WTC11 (cell line): ENCODE measurements around the gene ZNF683. TPM values are rescaled to one million over a fixed set of nuclear protein-coding genes. Genes with fewer than 3 reads are reported as not detected.

Source experiments
- ATAC-seq: fragments of 200-7000 bp; cut with Tn5 transposase; 2 replicates; pipeline ENCODE4 v1.10.0; 2021; ENCODE audit warnings: mild to moderate bottlenecking, moderate library complexity
- CTCF ChIA-PET: fragments of 300-600 bp; sonication (Branson Sonifier 250); formaldehyde crosslinking; loops from one replicate; lab custom pipeline; 2021; ENCODE audit warnings: antibody characterized with exemption; lab: Charles Lee
- POLR2A ChIA-PET: fragments of 350-600 bp; sonication (Branson Sonifier 250); formaldehyde crosslinking; loops from one replicate; lab custom pipeline; 2021; ENCODE audit warnings: antibody characterized with exemption; lab: Charles Lee
- DNase-seq: peaks from one replicate; pipeline ENCODE4 v3.0.0; 2021; ENCODE audit warnings: low spot score
- H3K27ac Mint-ChIP-seq: 2 replicates; pipeline ENCODE4 v1.8.0; 2021; ENCODE audit warnings: mixed read lengths
- H3K27me3 Mint-ChIP-seq: 2 replicates; pipeline ENCODE4 v1.8.0; 2021; ENCODE audit warnings: low read depth, mild to moderate bottlenecking, moderate library complexity, mixed read lengths
- H3K36me3 Mint-ChIP-seq: 2 replicates; pipeline ENCODE4 v1.8.0; 2021; ENCODE audit warnings: mixed read lengths
- H3K4me1 Mint-ChIP-seq: 2 replicates; pipeline ENCODE4 v1.8.0; 2022; ENCODE audit warnings: mixed read lengths
- H3K4me3 Mint-ChIP-seq: 2 replicates; pipeline ENCODE4 v1.8.0; 2021; ENCODE audit warnings: mild to moderate bottlenecking, moderate library complexity, mixed read lengths
- H3K9me3 Mint-ChIP-seq: 2 replicates; pipeline ENCODE4 v1.8.0; 2021; ENCODE audit warnings: mixed read lengths
- CREB1 ChIP-seq: sonication (generic); formaldehyde crosslinking; IDR thresholded peaks from 2 replicates; pipeline ENCODE4 v1.8.0; 2023; ENCODE audit warnings: mild to moderate bottlenecking, missing genetic modification reagents
- ELF4 ChIP-seq: sonication (generic); formaldehyde crosslinking; IDR thresholded peaks from 2 replicates; pipeline ENCODE4 v1.8.1; 2022; ENCODE audit warnings: low read depth, mild to moderate bottlenecking, moderate library complexity, missing genetic modification reagents
- ESRRA ChIP-seq: sonication (generic); formaldehyde crosslinking; IDR thresholded peaks from 2 replicates; pipeline ENCODE4 v1.8.1; 2022; ENCODE audit warnings: mild to moderate bottlenecking, missing genetic modification reagents, borderline replicate concordance
- FOXK1 ChIP-seq: sonication (generic); formaldehyde crosslinking; IDR thresholded peaks from 2 replicates; pipeline ENCODE4 v1.8.0; 2022; ENCODE audit warnings: mild to moderate bottlenecking, moderate library complexity, missing genetic modification reagents
- GTF2I ChIP-seq: fragments of 250-450 bp; sonication (Bioruptor Pico); conservative IDR thresholded peaks from 2 replicates; pipeline ENCODE4 v1.4.0; 2021; ENCODE audit warnings: mild to moderate bottlenecking
- IRF2 ChIP-seq: sonication (generic); formaldehyde crosslinking; IDR thresholded peaks from 2 replicates; pipeline ENCODE4 v1.8.0; 2022; ENCODE audit warnings: low read depth, missing genetic modification reagents, borderline replicate concordance
- KAT7 ChIP-seq: sonication (generic); formaldehyde crosslinking; IDR thresholded peaks from 2 replicates; pipeline ENCODE4 v1.8.1; 2023; ENCODE audit warnings: missing genetic modification reagents, mild to moderate bottlenecking, borderline replicate concordance
- MYBL2 ChIP-seq: sonication (generic); formaldehyde crosslinking; IDR thresholded peaks from 2 replicates; pipeline ENCODE4 v1.8.1; 2023; ENCODE audit warnings: mild to moderate bottlenecking, moderate library complexity, missing genetic modification reagents
- NFE2L1 ChIP-seq: sonication (generic); formaldehyde crosslinking; IDR thresholded peaks from 2 replicates; pipeline ENCODE4 v1.8.1; 2023; ENCODE audit warnings: missing genetic modification reagents
- OVOL2 ChIP-seq: fragments of 250-450 bp; sonication (Bioruptor Pico); IDR thresholded peaks from 2 replicates; pipeline ENCODE4 v1.9.0; 2021; ENCODE audit warnings: mild to moderate bottlenecking, borderline replicate concordance
- RORB ChIP-seq: fragments of 250-450 bp; sonication (Bioruptor Pico); IDR thresholded peaks from 2 replicates; pipeline ENCODE4 v1.9.0; 2021; ENCODE audit warnings: mild to moderate bottlenecking
- SP1 ChIP-seq: sonication (generic); formaldehyde crosslinking; conservative IDR thresholded peaks from 2 replicates; pipeline ENCODE4 v1.8.1; 2022; ENCODE audit warnings: missing genetic modification reagents
- TCF7 ChIP-seq: sonication (generic); formaldehyde crosslinking; IDR thresholded peaks from 2 replicates; pipeline ENCODE4 v1.8.0; 2022; ENCODE audit warnings: mild to moderate bottlenecking, low read depth, missing genetic modification reagents, moderate library complexity
- TEAD1 ChIP-seq: sonication (generic); formaldehyde crosslinking; IDR thresholded peaks from 2 replicates; pipeline ENCODE4 v1.8.0; 2022; ENCODE audit warnings: mild to moderate bottlenecking, missing genetic modification reagents
- TP53 ChIP-seq: sonication (generic); formaldehyde crosslinking; IDR thresholded peaks from 2 replicates; pipeline ENCODE4 v1.8.1; 2023; ENCODE audit warnings: mild to moderate bottlenecking, missing genetic modification reagents
- ZNF138 ChIP-seq: sonication (generic); formaldehyde crosslinking; conservative IDR thresholded peaks from 2 replicates; pipeline ENCODE4 v1.8.1; 2022; ENCODE audit warnings: mild to moderate bottlenecking, moderate library complexity, missing genetic modification reagents
- ZNF317 ChIP-seq: sonication (generic); formaldehyde crosslinking; IDR thresholded peaks from 2 replicates; pipeline ENCODE4 v1.8.1; 2023; ENCODE audit warnings: low read depth, mild to moderate bottlenecking, moderate library complexity, missing genetic modification reagents, borderline replicate concordance
- ZNF416 ChIP-seq: fragments of 250-450 bp; sonication (Bioruptor Pico); IDR thresholded peaks from 2 replicates; pipeline ENCODE4 v1.9.0; 2021; ENCODE audit warnings: mild to moderate bottlenecking, inconsistent platforms
- ZNF671 ChIP-seq: fragments of 250-450 bp; sonication (Bioruptor Pico); IDR thresholded peaks from 2 replicates; pipeline ENCODE4 v1.8.0; 2021; ENCODE audit warnings: mild to moderate bottlenecking
- total RNA-seq: library from RNA; stranded (reverse); gene quantifications from 3 replicates; pipeline ENCODE4 v1.2.3, GENCODE V29; 2021
- TF ChIP-seq, protein P1 (sequence below): sonication (generic); formaldehyde crosslinking; IDR thresholded peaks from 2 replicates; pipeline ENCODE4 v1.8.1; 2022; ENCODE audit warnings: low read depth, missing genetic modification reagents, borderline replicate concordance
- TF ChIP-seq, protein P2 (sequence below): sonication (generic); formaldehyde crosslinking; conservative IDR thresholded peaks from 2 replicates; pipeline ENCODE4 v1.8.1; 2023; ENCODE audit warnings: mild to moderate bottlenecking, low read depth, missing genetic modification reagents, moderate library complexity
- TF ChIP-seq, protein P3 (sequence below): sonication (generic); formaldehyde crosslinking; IDR thresholded peaks from 2 replicates; pipeline ENCODE4 v1.8.1; 2023; ENCODE audit warnings: mild to moderate bottlenecking, missing genetic modification reagents
- TF ChIP-seq, protein P4 (sequence below): sonication (generic); formaldehyde crosslinking; IDR thresholded peaks from 2 replicates; pipeline ENCODE4 v1.8.1; 2022; ENCODE audit warnings: low read depth, mild to moderate bottlenecking, moderate library complexity, missing genetic modification reagents, borderline replicate concordance
- TF ChIP-seq, protein P5 (sequence below): fragments of 250-450 bp; sonication (Bioruptor Pico); IDR thresholded peaks from 2 replicates; pipeline ENCODE4 v1.9.0; 2021; ENCODE audit warnings: mild to moderate bottlenecking
- TF ChIP-seq, protein P6 (sequence below): sonication (generic); formaldehyde crosslinking; IDR thresholded peaks from 2 replicates; pipeline ENCODE4 v1.8.0; 2022; ENCODE audit warnings: mild to moderate bottlenecking, missing genetic modification reagents
- TF ChIP-seq, protein P7 (sequence below): sonication (generic); formaldehyde crosslinking; IDR thresholded peaks from 2 replicates; pipeline ENCODE4 v1.8.0; 2023; ENCODE audit warnings: mild to moderate bottlenecking, missing genetic modification reagents
- TF ChIP-seq, protein P8 (sequence below): sonication (generic); formaldehyde crosslinking; IDR thresholded peaks from 2 replicates; pipeline ENCODE4 v1.8.0; 2023; ENCODE audit warnings: missing genetic modification reagents

ZNF683 gene
- total RNA-seq, 1 experiment from 2014 or later = not detected

DNA sequence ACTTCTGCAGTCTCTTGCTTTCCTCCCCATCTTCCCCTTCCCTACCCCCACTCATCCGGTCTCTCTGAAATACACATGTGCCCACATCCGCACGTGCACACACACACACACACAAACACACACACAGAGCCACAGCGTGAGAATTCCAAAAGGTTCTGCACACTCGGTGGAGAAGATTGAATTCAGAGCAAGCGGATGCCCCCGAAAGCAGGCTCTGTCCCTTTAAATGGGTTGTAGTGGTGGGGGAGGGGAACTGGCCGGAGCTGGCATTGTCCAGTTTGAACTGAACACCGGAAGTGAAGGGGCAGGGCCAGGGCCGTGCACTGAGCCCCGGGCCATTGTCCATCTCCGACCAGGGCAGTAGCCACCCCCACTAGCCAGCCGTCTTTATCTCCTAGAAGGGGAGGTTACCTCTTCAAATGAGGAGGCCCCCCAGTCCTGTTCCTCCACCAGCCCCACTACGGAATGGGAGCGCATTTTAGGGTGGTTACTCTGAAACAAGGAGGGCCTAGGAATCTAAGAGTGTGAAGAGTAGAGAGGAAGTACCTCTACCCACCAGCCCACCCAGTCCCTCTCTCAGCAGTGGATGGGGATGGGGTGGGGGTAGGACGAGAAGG is 36.7 kb upstream of the ZNF683 start:
- H3K36me3 Mint-ChIP-seq = peaks cover 32% of the 10 kb centered on the region
- DNase-seq (peak; percentile 88), ATAC-seq (peak; percentile 9)
- no peaks in the 10 kb centered on the region; the same call in 1 of the 2 replicates for H3K27me3 Mint-ChIP-seq
- H3K27ac Mint-ChIP-seq = peak overlapping the region; percentile 99
- no peaks in the 10 kb centered on the region for H3K9me3 Mint-ChIP-seq
- ChIA-PET CTCF (interaction anchor here (0.6 to 2.0 kb wide), 17 partner anchors 10 to 373 kb away, joined by 3 to 15 read pairs (median 7); partner anchors contain the start of genes CD52, CEP85, DHDDS and SH3BGRL3), POLR2A (interaction anchor here (0.6 to 3.2 kb wide), 14 partner anchors 10 to 682 kb away, joined by 3 to 35 read pairs (median 4); partner anchors contain the start of genes DHDDS, HMGN2 and SH3BGRL3)
- peaks cover 39% of the 10 kb centered on the region for H3K4me1 Mint-ChIP-seq
- peak overlapping the region; percentile 84 for H3K4me3 Mint-ChIP-seq
- TF ChIP-seq ELF4 (CRISPR knock-in tag) = no peak
- TF ChIP-seq, protein P1, sequence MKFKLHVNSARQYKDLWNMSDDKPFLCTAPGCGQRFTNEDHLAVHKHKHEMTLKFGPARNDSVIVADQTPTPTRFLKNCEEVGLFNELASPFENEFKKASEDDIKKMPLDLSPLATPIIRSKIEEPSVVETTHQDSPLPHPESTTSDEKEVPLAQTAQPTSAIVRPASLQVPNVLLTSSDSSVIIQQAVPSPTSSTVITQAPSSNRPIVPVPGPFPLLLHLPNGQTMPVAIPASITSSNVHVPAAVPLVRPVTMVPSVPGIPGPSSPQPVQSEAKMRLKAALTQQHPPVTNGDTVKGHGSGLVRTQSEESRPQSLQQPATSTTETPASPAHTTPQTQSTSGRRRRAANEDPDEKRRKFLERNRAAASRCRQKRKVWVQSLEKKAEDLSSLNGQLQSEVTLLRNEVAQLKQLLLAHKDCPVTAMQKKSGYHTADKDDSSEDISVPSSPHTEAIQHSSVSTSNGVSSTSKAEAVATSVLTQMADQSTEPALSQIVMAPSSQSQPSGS = no peak; the same call in 1 of the 2 replicates
- no peak for TF ChIP-seq KAT7 (CRISPR knock-in tag)
- no peak for TF ChIP-seq TP53
- TF ChIP-seq, protein P2, sequence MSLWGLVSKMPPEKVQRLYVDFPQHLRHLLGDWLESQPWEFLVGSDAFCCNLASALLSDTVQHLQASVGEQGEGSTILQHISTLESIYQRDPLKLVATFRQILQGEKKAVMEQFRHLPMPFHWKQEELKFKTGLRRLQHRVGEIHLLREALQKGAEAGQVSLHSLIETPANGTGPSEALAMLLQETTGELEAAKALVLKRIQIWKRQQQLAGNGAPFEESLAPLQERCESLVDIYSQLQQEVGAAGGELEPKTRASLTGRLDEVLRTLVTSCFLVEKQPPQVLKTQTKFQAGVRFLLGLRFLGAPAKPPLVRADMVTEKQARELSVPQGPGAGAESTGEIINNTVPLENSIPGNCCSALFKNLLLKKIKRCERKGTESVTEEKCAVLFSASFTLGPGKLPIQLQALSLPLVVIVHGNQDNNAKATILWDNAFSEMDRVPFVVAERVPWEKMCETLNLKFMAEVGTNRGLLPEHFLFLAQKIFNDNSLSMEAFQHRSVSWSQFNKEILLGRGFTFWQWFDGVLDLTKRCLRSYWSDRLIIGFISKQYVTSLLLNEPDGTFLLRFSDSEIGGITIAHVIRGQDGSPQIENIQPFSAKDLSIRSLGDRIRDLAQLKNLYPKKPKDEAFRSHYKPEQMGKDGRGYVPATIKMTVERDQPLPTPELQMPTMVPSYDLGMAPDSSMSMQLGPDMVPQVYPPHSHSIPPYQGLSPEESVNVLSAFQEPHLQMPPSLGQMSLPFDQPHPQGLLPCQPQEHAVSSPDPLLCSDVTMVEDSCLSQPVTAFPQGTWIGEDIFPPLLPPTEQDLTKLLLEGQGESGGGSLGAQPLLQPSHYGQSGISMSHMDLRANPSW (CRISPR knock-in tag) = no peak
- no peak for TF ChIP-seq ZNF671 (CRISPR knock-in tag)
- TF ChIP-seq, protein P3, sequence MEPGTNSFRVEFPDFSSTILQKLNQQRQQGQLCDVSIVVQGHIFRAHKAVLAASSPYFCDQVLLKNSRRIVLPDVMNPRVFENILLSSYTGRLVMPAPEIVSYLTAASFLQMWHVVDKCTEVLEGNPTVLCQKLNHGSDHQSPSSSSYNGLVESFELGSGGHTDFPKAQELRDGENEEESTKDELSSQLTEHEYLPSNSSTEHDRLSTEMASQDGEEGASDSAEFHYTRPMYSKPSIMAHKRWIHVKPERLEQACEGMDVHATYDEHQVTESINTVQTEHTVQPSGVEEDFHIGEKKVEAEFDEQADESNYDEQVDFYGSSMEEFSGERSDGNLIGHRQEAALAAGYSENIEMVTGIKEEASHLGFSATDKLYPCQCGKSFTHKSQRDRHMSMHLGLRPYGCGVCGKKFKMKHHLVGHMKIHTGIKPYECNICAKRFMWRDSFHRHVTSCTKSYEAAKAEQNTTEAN = no peak; the same call in 1 of the 2 replicates
- TF ChIP-seq, protein P4, sequence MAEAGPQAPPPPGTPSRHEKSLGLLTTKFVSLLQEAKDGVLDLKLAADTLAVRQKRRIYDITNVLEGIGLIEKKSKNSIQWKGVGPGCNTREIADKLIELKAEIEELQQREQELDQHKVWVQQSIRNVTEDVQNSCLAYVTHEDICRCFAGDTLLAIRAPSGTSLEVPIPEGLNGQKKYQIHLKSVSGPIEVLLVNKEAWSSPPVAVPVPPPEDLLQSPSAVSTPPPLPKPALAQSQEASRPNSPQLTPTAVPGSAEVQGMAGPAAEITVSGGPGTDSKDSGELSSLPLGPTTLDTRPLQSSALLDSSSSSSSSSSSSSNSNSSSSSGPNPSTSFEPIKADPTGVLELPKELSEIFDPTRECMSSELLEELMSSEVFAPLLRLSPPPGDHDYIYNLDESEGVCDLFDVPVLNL = no peak
- no peak for TF ChIP-seq CREB1 (CRISPR knock-in tag)
- peak; percentile 41; the same call in 1 of the 2 replicates for TF ChIP-seq NFE2L1 (CRISPR knock-in tag)
- no peak for TF ChIP-seq IRF2
- no peak for TF ChIP-seq ZNF138 (CRISPR knock-in tag)
- no peak for TF ChIP-seq ZNF317 (CRISPR knock-in tag)
- no peak for TF ChIP-seq TCF7 (CRISPR knock-in tag)
- TF ChIP-seq OVOL2 = no peak
- TF ChIP-seq, protein P5, sequence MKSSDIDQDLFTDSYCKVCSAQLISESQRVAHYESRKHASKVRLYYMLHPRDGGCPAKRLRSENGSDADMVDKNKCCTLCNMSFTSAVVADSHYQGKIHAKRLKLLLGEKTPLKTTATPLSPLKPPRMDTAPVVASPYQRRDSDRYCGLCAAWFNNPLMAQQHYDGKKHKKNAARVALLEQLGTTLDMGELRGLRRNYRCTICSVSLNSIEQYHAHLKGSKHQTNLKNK (CRISPR knock-in tag) = no peak
- TF ChIP-seq ZNF416 = no peak
- peak; percentile 59; the same call in 1 of the 2 replicates for TF ChIP-seq SP1 (CRISPR knock-in tag)
- TF ChIP-seq TEAD1 = no peak
- TF ChIP-seq MYBL2 (CRISPR knock-in tag) = 0 out of 2 replicates have a peak, but pooled peaks have one; percentile 54
- TF ChIP-seq, protein P6, sequence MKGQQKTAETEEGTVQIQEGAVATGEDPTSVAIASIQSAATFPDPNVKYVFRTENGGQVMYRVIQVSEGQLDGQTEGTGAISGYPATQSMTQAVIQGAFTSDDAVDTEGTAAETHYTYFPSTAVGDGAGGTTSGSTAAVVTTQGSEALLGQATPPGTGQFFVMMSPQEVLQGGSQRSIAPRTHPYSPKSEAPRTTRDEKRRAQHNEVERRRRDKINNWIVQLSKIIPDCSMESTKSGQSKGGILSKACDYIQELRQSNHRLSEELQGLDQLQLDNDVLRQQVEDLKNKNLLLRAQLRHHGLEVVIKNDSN = no peak; the same call in 1 of the 2 replicates
- no peak for TF ChIP-seq GTF2I (CRISPR knock-in tag)
- TF ChIP-seq, protein P7, sequence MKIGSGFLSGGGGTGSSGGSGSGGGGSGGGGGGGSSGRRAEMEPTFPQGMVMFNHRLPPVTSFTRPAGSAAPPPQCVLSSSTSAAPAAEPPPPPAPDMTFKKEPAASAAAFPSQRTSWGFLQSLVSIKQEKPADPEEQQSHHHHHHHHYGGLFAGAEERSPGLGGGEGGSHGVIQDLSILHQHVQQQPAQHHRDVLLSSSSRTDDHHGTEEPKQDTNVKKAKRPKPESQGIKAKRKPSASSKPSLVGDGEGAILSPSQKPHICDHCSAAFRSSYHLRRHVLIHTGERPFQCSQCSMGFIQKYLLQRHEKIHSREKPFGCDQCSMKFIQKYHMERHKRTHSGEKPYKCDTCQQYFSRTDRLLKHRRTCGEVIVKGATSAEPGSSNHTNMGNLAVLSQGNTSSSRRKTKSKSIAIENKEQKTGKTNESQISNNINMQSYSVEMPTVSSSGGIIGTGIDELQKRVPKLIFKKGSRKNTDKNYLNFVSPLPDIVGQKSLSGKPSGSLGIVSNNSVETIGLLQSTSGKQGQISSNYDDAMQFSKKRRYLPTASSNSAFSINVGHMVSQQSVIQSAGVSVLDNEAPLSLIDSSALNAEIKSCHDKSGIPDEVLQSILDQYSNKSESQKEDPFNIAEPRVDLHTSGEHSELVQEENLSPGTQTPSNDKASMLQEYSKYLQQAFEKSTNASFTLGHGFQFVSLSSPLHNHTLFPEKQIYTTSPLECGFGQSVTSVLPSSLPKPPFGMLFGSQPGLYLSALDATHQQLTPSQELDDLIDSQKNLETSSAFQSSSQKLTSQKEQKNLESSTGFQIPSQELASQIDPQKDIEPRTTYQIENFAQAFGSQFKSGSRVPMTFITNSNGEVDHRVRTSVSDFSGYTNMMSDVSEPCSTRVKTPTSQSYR = peak; percentile 96
- TF ChIP-seq RORB (CRISPR knock-in tag) = no peak
- no peak for TF ChIP-seq ESRRA (CRISPR knock-in tag)
- TF ChIP-seq FOXK1 = peak; percentile 55; the same call in 1 of the 2 replicates
- TF ChIP-seq, protein P8, sequence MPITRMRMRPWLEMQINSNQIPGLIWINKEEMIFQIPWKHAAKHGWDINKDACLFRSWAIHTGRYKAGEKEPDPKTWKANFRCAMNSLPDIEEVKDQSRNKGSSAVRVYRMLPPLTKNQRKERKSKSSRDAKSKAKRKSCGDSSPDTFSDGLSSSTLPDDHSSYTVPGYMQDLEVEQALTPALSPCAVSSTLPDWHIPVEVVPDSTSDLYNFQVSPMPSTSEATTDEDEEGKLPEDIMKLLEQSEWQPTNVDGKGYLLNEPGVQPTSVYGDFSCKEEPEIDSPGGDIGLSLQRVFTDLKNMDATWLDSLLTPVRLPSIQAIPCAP = no peak
